ENCODE measurements around the gene PIK3CB.
"Not testable (repeated sequence)": the region's sequence is repeated elsewhere in the genome, so short reads cannot be mapped to it uniquely, and the experiment has no call there.

Gene PIK3CB

DNA sequence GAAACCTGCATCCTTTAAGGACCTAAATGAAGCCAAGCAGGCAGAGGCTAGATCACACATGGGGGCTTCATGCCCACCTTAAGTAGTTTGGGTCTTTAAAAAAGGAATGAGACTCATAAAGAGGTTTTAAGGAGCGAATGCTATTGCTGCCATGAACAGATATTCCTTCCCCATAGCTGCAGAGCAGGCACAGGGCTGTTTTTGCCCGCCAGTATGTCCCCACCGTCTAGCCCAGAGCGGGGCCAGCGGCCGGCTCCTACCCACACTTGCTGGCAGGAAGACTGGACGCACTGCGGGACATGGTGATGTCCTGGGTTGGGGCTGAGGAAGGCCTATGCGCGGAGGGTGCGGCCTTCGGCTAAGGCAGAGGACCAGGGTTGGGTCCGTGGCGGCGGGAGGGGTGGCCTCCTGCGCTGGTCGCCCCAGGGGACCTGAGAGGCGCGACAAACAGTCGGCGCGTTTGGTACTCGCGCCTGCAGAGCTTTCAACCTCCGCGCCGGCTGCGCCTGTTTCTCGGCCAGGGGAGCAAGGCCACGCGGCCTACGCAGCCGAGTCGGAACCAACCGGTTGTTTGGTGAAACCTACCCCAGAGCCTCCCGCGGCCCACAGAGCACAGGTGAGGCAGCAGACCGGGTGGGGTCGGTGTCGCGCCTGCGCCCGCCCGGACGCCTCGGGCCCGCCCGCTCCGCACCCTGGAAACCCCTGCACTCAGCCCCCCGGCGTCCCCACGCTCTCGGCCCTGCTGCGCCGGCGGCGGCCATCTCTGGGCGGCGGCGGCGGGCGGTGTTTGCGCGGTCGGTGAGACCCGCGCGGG, 226.2 kb downstream of the PIK3CB start, which contains the start of gene FAIM:
Gene FAIM (plus strand): TSS at position 450 of the 814 bp plus-strand sequence. CDS start 10,956 bp downstream, outside the sequence.
- ATAC-seq (peak; percentile 85), DNase-seq (peak; percentile 74 to 82)
- H3K4me3 Mint-ChIP-seq = peak within 1 kb of the TSS; percentile 81 to 95
- no peaks in the 10 kb centered on the region for H3K27me3 Mint-ChIP-seq
- no peaks in the 10 kb centered on the region for H3K9me3 Mint-ChIP-seq
- H3K4me1 Mint-ChIP-seq = peaks cover 25% of the 10 kb centered on the region
- peak within 1 kb of the TSS; percentile 97 to 99 for H3K27ac Mint-ChIP-seq

DNA sequence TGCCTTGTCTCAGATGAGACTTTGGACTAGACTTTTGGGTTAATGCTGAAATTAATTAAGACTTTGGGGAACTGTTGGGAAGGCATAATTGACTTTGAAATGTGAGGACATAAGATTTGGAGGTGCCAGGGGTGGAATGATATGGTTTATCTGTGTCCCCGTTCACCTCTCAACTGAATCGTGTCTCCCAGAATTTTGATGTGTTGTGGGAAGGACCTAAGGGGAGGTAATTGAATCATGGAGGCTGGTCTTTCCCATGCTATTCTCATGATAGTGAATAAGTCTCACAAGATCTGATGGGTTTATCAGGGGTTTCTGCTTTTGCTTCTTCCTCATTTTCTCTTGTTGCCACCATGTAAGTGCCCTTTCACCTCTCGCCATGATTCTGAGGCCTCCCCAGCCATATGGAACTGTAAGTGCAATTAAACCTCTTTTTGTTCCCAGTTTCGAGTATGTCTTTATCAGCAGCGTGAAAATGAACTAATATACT, 230.6 kb downstream of the PIK3CB start:
- H3K4me1 Mint-ChIP-seq, H3K27ac Mint-ChIP-seq, ATAC-seq, DNase-seq, H3K27me3 Mint-ChIP-seq, H3K4me3 Mint-ChIP-seq: not testable (repeated sequence)
- H3K9me3 Mint-ChIP-seq = peaks cover 0 to 17% of the 10 kb centered on the region in 2 donors
